Astrocyte of the spinal cord (primary cell): ENCODE results near the gene SPATS2L.

Source experiments
- DNase-seq: peaks from one replicate; pipeline ENCODE4 v3.0.0; 2011; ENCODE audit warnings: low read depth, low spot score
- H3K4me3 ChIP-seq: 2 replicates; pipeline ENCODE4 v1.5.1; 2011; ENCODE audit warnings: low read depth, mild to moderate bottlenecking, low read length, moderate library complexity
- CTCF ChIP-seq: IDR thresholded peaks from 2 replicates; pipeline ENCODE4 v1.5.1; 2012; ENCODE audit warnings: low read depth, mild to moderate bottlenecking, low read length, inconsistent platforms
- in situ Hi-C: cut with HindIII; loops from 2 replicates; pipeline ENCODE4 v1.10.0; 2017; ENCODE audit warnings: low sequenced_read_pairs

The SPATS2L gene

GRCh38 chr2:200463452-200463851, 157.0 kb downstream of the SPATS2L start:
- DNase-seq: no peak
- no peak for TF ChIP-seq CTCF
- in situ Hi-C loops: no loop called here
- H3K4me3 ChIP-seq: no peak overlapping the region

- in situ Hi-C loops: no loop called here
- H3K4me3 ChIP-seq: no peak overlapping the region
- DNase-seq: no peak
- no peak for TF ChIP-seq CTCF
Observed at GRCh38 chr2:200466425-200467418, 160.2 kb downstream of the SPATS2L start.

GRCh38 chr2:200467806-200468681, 161.6 kb downstream of the SPATS2L start:
- in situ Hi-C loops: no loop called here
- TF ChIP-seq CTCF: no peak
- DNase-seq: no peak
- no peak overlapping the region for H3K4me3 ChIP-seq

DNA sequence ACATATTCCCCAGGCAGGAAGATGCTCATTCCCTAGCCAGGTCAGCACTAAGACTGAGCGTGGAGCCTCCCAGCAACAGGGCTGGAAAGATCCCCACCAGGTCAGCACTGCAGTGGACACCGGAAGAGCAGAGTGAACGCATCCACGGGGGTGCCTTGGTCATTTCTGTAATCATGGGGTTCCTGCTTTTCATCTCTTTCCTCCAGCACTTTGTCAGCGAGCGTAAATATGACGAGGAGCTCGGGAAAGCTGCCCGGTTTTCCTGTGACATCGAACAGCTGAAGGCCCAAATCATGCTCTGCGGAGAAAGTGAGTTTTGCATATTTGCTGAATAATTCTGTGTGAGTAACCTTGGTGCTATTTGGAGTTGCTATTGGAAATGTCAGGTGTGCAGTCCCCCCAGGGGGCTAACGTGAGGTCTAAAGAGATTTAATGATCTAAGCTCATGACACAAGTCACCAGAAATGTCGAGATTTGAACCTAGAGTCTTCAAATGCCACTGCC, 163.3 kb downstream of the SPATS2L start:
- no peak for TF ChIP-seq CTCF
- in situ Hi-C loops: no loop called here
- no peak for DNase-seq
- H3K4me3 ChIP-seq: no peak overlapping the region

DNA sequence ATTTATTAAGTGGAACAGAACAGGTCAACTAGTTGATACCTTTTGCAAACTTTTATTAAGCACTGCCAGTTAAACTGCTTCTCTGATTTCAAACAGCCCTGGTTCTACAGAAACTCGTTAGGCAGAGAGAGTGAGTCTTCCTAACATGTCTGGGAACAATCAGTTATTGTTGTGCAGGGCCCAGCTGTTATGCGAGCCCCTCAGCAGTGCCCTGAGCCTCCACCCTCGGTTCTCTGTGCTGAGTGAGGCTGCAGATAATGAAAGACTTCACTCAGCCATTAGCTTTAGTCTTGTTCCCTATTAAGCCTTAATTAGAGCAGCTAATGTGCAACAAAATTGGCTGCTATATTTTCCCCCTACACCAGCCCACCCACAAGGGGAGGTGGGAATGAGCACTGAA, 163.7 kb downstream of the SPATS2L start:
- DNase-seq: no peak
- no peak for TF ChIP-seq CTCF
- in situ Hi-C loops: no loop called here
- H3K4me3 ChIP-seq: no peak overlapping the region

DNA sequence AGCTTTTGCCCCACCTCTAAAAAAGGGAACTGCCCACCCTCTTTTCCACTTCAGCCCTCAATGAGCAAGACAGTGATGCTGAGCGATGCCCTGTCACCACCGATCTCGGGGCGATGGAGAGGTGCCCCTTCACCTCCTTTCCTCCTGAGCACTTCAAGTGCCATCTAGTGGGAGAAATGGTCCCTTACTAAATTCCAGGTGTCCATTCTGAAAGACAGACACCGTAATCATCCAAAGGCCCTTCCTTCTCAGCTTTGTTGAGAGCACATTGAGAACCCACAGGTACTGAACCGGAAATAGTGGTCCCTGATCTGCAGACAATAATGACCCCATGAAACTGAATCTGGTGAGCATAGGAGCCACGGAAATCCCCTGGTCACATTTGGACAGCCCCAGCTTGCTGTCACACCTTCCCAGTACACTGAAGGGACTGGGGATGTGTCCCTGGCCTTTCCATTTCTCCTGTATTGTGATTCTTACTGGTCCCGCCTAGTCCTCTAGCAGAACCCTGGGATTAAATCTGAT, 164.9 kb downstream of the SPATS2L start:
- no peak overlapping the region for H3K4me3 ChIP-seq
- DNase-seq: no peak
- in situ Hi-C loops: no loop called here
- peak; percentile 50 for TF ChIP-seq CTCF
